ENCODE measurements around the gene UGDH. TPM values are rescaled to one million over a fixed set of nuclear protein-coding genes. Genes with fewer than 3 reads are reported as not detected.
"Not testable (repeated sequence)": the region's sequence is repeated elsewhere in the genome, so short reads cannot be mapped to it uniquely, and the experiment has no call there.

The UGDH gene
- total and polyA plus RNA-seq, 7 experiments from 2014 or later: 6.9 to 20.9 (median 18.2) TPM

- CTCF ChIA-PET: interaction anchor here (1.2 kb wide), 1 partner anchor 35 kb away, joined by 3 read pairs; no protein-coding TSS in a partner anchor
- no peaks in the 10 kb centered on the region for H3K27me3 ChIP-seq (ENCODE audit: control insufficient read depth in 2 of 2, insufficient read depth in 2 of 2, low read length in 2 of 2)
- no peak for DNase-seq
- H3K4me3 ChIP-seq (ENCODE audit: low read length): no peak overlapping the region
- no peaks in the 10 kb centered on the region for H3K4me1 ChIP-seq (ENCODE audit: control insufficient read depth in 2 of 2, insufficient read depth in 2 of 2, low read length in 2 of 2)
- peaks cover 5 to 58% (median 6%) of the 10 kb centered on the region in 3 experiments for H3K36me3 ChIP-seq (ENCODE audit: control insufficient read depth in 2 of 3, insufficient read depth in 3 of 3, low read length in 3 of 3)
- POLR2A ChIA-PET: no interaction called here
- no peaks in the 10 kb centered on the region for H3K9me3 ChIP-seq (ENCODE audit: control insufficient read depth in 2 of 3, low read length in 3 of 3)
- Mint-ChIP-seq H3K9me3 (no peaks in the 10 kb centered on the region), H3K27ac (no peak overlapping the region), H3K4me3 (no peak overlapping the region), H3K36me3 (peaks cover 0 to 47% (median 12%) of the 10 kb centered on the region in 5 donors), H3K27me3 (no peaks in the 10 kb centered on the region), H3K4me1 (no peaks in the 10 kb centered on the region)
- ATAC-seq: no peak
- no peak overlapping the region for H3K27ac ChIP-seq (ENCODE audit: low read depth, low read length)
- intact Hi-C loops (cut with micrococcal nuclease): no loop called here
Observed at GRCh38 chr4:39504538-39504937, 22.7 kb downstream of the UGDH start.

GRCh38 chr4:39502664-39503035 lies 24.6 kb downstream of the UGDH start:
- not testable (repeated sequence) for H3K27ac Mint-ChIP-seq

GRCh38 chr4:39502019-39502663 lies 25.1 kb downstream of the UGDH start:
- Histone ChIP-seq H3K27me3 (ENCODE audit: control insufficient read depth in 2 of 2, insufficient read depth in 2 of 2, low read length in 2 of 2) (no peaks in the 10 kb centered on the region), H3K4me3 (ENCODE audit: low read length) (no peak overlapping the region), H3K4me1 (ENCODE audit: control insufficient read depth in 2 of 2, insufficient read depth in 2 of 2, low read length in 2 of 2) (no peaks in the 10 kb centered on the region), H3K27ac (ENCODE audit: low read depth, low read length) (no peak overlapping the region), H3K36me3 (ENCODE audit: control insufficient read depth in 2 of 3, insufficient read depth in 3 of 3, low read length in 3 of 3) (peaks cover 5 to 39% (median 6%) of the 10 kb centered on the region in 3 experiments), H3K9me3 (ENCODE audit: control insufficient read depth in 2 of 3, low read length in 3 of 3) (no peaks in the 10 kb centered on the region)
- CTCF ChIA-PET: no interaction called here
- Mint-ChIP-seq H3K27ac (no peak overlapping the region), H3K27me3 (no peaks in the 10 kb centered on the region), H3K36me3 (peaks cover 0 to 43% (median 16%) of the 10 kb centered on the region in 5 donors), H3K4me1 (no peaks in the 10 kb centered on the region), H3K9me3 (no peaks in the 10 kb centered on the region), H3K4me3 (no peak overlapping the region)
- intact Hi-C loops (cut with micrococcal nuclease): no loop called here
- DNase-seq: no peak
- POLR2A ChIA-PET: no interaction called here
- no peak for ATAC-seq

More at GRCh38 chr4:39502664-39503035, 24.6 kb downstream of the UGDH start:
- H3K4me1 ChIP-seq (ENCODE audit: control insufficient read depth in 2 of 2, insufficient read depth in 2 of 2, low read length in 2 of 2); intact Hi-C loops (cut with micrococcal nuclease); H3K27me3 ChIP-seq (ENCODE audit: control insufficient read depth in 2 of 2, insufficient read depth in 2 of 2, low read length in 2 of 2); DNase-seq; CTCF ChIA-PET; ATAC-seq; H3K4me3 Mint-ChIP-seq; H3K9me3 ChIP-seq (ENCODE audit: control insufficient read depth in 2 of 3, low read length in 3 of 3); H3K4me1 Mint-ChIP-seq; H3K27me3 Mint-ChIP-seq; POLR2A ChIA-PET; H3K9me3 Mint-ChIP-seq; H3K4me3 ChIP-seq (ENCODE audit: low read length); H3K27ac ChIP-seq (ENCODE audit: low read depth, low read length): not testable (repeated sequence)
- H3K36me3 ChIP-seq (ENCODE audit: control insufficient read depth in 2 of 3, insufficient read depth in 3 of 3, low read length in 3 of 3): peaks cover 5 to 44% (median 6%) of the 10 kb centered on the region in 3 experiments
- peaks cover 0 to 44% (median 16%) of the 10 kb centered on the region in 5 donors for H3K36me3 Mint-ChIP-seq

- Histone ChIP-seq H3K36me3 (ENCODE audit: control insufficient read depth in 2 of 3, insufficient read depth in 3 of 3, low read length in 3 of 3) (peaks cover 0 to 14% (median 4%) of the 10 kb centered on the region in 3 experiments), H3K27ac (ENCODE audit: low read depth, low read length) (no peak overlapping the region), H3K9me3 (ENCODE audit: control insufficient read depth in 2 of 3, low read length in 3 of 3) (no peaks in the 10 kb centered on the region), H3K4me3 (ENCODE audit: low read length) (no peak overlapping the region), H3K4me1 (ENCODE audit: control insufficient read depth in 2 of 2, insufficient read depth in 2 of 2, low read length in 2 of 2) (no peaks in the 10 kb centered on the region), H3K27me3 (ENCODE audit: control insufficient read depth in 2 of 2, insufficient read depth in 2 of 2, low read length in 2 of 2) (no peaks in the 10 kb centered on the region)
- Mint-ChIP-seq H3K4me1 (no peaks in the 10 kb centered on the region), H3K4me3 (no peak overlapping the region), H3K36me3 (peaks cover 0 to 30% (median 9%) of the 10 kb centered on the region in 5 donors), H3K27ac (no peak overlapping the region), H3K27me3 (no peaks in the 10 kb centered on the region), H3K9me3 (no peaks in the 10 kb centered on the region)
- POLR2A ChIA-PET: no interaction called here
- CTCF ChIA-PET: no interaction called here
- ATAC-seq: no peak
- no peak for DNase-seq
- intact Hi-C loops (cut with micrococcal nuclease): no loop called here
Observed at GRCh38 chr4:39498727-39499020, 28.6 kb downstream of the UGDH start.

- peaks cover 0 to 9% (median 0%) of the 10 kb centered on the region in 3 experiments for H3K36me3 ChIP-seq (ENCODE audit: control insufficient read depth in 2 of 3, insufficient read depth in 3 of 3, low read length in 3 of 3)
- intact Hi-C loops (cut with micrococcal nuclease): no loop called here
Observed at GRCh38 chr4:39497909-39498726, 29.1 kb downstream of the UGDH start.

GRCh38 chr4:39495446-39496213 lies 31.6 kb downstream of the UGDH start:
- H3K27ac Mint-ChIP-seq: no peak overlapping the region

More at GRCh38 chr4:39497909-39498726, 29.1 kb downstream of the UGDH start:
- Mint-ChIP-seq H3K27me3 (no peaks in the 10 kb centered on the region), H3K4me1 (no peaks in the 10 kb centered on the region), H3K36me3 (peaks cover 0 to 25% (median 5%) of the 10 kb centered on the region in 5 donors), H3K4me3 (no peak overlapping the region), H3K9me3 (no peaks in the 10 kb centered on the region), H3K27ac (no peak overlapping the region)
- ChIA-PET CTCF (no interaction called here), POLR2A (no interaction called here)
- no peak for DNase-seq
- Histone ChIP-seq H3K9me3 (ENCODE audit: control insufficient read depth in 2 of 3, low read length in 3 of 3) (no peaks in the 10 kb centered on the region), H3K4me1 (ENCODE audit: control insufficient read depth in 2 of 2, insufficient read depth in 2 of 2, low read length in 2 of 2) (no peaks in the 10 kb centered on the region), H3K27ac (ENCODE audit: low read depth, low read length) (no peak overlapping the region), H3K4me3 (ENCODE audit: low read length) (no peak overlapping the region), H3K27me3 (ENCODE audit: control insufficient read depth in 2 of 2, insufficient read depth in 2 of 2, low read length in 2 of 2) (no peaks in the 10 kb centered on the region)
- no peak for ATAC-seq

More at GRCh38 chr4:39495446-39496213, 31.6 kb downstream of the UGDH start:
- Mint-ChIP-seq H3K9me3 (no peaks in the 10 kb centered on the region), H3K4me3 (no peak overlapping the region), H3K36me3 (peaks cover 0 to 13% (median 5%) of the 10 kb centered on the region in 5 donors), H3K4me1 (no peaks in the 10 kb centered on the region), H3K27me3 (no peaks in the 10 kb centered on the region)
- H3K27me3 ChIP-seq (ENCODE audit: control insufficient read depth in 2 of 2, insufficient read depth in 2 of 2, low read length in 2 of 2): no peaks in the 10 kb centered on the region
- ATAC-seq (no peak), DNase-seq (no peak)
- H3K36me3 ChIP-seq (ENCODE audit: control insufficient read depth in 2 of 3, insufficient read depth in 3 of 3, low read length in 3 of 3): no peaks in the 10 kb centered on the region
- no peak overlapping the region for H3K27ac ChIP-seq (ENCODE audit: low read depth, low read length)
- H3K4me3 ChIP-seq (ENCODE audit: low read length): no peak overlapping the region
- intact Hi-C loops (cut with micrococcal nuclease): no loop called here
- no peaks in the 10 kb centered on the region for H3K4me1 ChIP-seq (ENCODE audit: control insufficient read depth in 2 of 2, insufficient read depth in 2 of 2, low read length in 2 of 2)
- H3K9me3 ChIP-seq (ENCODE audit: control insufficient read depth in 2 of 3, low read length in 3 of 3): no peaks in the 10 kb centered on the region
- CTCF ChIA-PET: no interaction called here
- POLR2A ChIA-PET: no interaction called here

Measured in naive thymus-derived CD4-positive, alpha-beta T cell (primary cell).